CD4-positive, alpha-beta T cell treated with Interleukin-2 at 100 ng/mL for 4 hours (primary cell): Measurements from ENCODE around the gene TEX53.

Source experiments
- DNase-seq: peaks from one replicate; pipeline ENCODE4 v3.0.0-alpha.2; 2020; ENCODE audit warnings: low spot score

TEX53 gene

DNA sequence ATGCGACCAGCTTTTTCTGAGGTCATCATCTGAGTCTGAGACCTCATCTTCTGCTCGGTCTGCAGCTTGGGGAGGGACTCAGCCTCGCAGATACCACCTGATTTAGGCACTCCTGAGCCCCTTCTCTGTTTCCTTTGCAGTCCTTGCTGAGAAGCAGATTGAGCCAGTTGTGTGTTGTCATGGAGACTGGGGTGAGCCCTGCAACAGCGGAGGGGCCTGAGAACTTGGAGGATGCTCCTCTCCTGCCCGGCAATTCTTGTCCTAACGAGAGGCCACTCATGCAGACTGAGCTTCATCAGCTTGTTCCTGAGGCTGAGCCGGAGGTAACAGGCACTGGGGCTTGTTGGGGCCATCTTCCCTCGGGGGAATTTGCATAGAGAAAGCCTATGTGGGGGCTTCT is 19.2 kb downstream of the TEX53 start:
- no peak for DNase-seq

DNA sequence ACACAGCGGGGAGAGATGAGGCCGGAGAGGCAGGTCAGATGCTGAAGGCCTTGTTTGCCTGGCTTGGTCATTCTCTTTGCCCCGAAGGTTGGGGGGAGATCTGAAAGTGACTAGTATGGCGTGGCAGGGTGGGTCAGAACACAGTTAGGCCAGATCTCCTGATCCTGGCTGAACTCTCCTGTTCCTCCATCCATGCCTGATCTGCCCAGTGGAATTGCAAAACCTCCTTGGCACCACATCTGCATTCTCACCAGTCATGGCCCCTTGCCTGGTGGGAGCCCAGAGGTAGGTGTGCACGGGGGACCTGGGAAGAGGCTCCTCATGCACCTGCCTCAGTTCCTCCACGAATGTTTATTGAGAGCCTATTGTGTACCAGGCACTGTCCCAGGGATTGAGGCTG is 23.2 kb downstream of the TEX53 start:
- DNase-seq, result no peak

DNA sequence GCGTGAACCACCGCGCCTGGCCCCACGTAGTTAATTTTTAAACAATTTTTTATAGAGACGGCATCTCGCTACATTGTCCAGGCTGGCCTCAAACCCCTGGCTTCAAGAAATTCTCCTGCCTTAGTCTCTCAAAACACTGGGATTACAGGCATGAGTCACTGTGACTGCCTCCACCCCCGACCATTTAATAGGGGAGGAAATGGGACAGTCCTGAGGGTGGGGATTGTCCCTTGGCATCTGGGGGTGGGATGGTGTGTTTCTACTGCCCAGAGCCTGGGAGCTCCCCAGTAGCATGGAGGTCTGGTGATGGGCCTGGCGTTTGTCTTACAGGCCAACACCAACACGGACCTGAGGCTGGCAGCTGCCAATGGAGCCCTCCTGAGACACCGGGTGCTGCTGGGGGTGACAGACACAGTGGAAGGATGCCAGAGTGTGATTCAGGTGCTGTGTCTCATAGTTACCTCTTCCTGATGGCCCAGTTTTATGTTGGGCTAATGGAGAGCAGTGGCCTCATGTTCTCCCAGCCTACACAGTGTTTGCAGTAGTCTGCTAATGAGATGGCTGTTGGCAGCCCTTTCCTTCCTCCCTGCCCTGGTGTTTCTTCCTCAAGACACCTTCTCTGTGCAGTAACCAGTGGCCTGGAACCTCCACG is 24.0 kb downstream of the TEX53 start:
- no peak for DNase-seq

DNA sequence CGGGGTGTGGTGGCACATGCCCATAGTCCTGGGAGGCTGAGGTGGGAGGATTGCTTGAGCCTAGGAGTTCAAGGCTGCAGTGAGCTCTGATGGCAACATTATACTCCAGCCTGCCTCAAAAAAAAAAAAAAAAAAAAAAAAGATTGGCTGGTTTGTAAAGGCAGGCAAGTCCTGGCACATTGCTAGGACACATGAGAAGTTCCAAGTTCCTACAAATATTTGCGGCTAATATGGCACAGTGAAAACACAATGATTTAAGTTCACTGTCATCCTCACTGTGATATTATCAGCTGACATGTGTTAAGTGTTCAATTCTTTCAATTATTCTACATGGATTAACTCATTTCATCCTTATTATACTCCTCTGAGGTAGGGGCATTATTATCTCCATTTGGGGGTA is 26.4 kb downstream of the TEX53 start:
- no peak for DNase-seq

DNA sequence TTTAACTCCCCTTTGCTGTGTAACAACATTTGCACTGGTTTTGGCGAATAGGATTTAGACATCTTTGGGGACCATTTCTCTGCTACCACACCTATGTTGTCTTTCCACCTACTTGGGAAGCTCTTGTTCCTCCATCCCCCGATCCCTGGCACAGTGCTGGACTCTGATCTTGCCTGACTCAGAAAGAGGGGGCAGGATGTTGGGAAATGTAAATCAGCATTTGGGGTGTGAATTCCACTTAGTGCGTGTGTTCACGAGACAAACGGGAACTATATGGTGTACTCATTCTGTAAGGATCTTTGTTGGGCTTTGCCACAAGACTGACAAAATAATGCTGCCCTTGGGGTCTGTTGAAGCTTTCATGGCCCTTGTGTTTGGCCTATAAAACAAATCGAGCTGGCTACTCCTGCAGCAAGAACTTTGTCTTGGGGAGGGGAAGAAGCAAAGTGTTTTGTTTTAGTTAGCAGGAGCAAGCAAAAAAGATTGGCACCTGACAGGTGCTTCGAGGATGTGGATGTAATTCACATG is 28.0 kb downstream of the TEX53 start:
- no peak for DNase-seq

DNA sequence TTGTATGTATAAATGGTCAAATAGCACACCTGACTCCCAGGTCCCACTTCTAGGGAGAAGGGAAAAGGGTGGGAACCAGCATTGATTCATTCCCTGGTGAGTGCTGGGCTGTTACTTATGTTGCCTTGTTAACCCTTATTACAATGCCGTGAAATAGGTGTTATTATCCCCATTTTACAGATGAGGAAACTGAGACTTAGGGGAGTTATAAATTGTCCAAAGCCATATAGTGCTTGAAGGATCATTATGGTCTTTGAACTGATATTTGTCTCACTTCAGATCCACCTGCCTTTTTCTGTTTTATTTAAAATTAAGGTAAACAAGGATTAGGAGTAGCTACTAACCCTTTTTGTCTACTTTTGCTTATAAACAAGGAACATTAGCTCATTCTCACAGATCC is 30.1 kb downstream of the TEX53 start:
- no peak for DNase-seq

DNA sequence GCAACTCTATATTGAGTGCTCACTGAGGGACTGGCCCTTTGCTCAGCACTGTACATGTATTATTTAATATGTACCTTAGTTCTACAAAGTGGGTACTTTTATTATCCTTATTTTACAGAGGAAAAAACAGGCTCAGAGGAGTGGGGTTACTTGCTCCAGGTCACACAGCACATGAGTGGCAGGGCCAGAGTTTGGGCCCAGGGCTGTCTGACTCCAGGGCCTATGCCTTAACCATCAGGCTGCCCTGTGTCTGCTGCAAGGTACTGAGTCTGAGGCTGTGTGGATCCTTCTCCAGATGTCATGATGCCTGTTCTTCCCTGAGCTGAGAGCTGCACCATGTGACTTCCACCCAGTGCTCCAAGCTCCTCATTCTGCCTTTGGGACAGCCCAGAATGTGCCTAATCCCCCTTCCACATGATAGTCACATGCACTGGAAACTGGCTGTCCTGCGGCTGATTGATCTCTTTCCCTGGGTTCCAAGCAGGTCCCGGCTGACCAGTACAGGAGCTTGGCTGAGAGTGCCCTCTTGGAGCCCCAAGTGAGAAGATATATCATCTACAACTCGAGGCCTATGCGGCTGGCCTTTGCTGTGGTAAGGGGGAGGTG is 31.1 kb downstream of the TEX53 start:
- DNase-seq, result no peak

DNA sequence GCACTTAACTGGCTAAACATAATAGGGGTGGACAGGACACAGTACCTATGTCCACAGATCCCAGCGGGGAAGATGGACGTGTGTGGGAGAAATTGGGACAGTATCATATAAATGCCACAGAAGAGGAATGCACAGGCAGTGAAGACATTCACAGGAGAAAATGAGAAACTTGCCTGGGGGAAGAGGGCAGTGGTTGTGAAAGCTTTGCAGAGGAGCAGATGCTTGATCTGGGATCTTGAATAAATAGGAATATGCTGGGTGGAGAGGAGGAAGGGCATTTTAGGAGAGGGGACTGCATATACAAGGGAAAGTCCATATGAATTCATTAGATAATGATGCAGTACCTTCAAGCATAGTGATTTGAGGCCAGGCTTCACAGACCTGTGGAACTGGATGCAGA is 32.9 kb downstream of the TEX53 start:
- DNase-seq, result no peak

DNA sequence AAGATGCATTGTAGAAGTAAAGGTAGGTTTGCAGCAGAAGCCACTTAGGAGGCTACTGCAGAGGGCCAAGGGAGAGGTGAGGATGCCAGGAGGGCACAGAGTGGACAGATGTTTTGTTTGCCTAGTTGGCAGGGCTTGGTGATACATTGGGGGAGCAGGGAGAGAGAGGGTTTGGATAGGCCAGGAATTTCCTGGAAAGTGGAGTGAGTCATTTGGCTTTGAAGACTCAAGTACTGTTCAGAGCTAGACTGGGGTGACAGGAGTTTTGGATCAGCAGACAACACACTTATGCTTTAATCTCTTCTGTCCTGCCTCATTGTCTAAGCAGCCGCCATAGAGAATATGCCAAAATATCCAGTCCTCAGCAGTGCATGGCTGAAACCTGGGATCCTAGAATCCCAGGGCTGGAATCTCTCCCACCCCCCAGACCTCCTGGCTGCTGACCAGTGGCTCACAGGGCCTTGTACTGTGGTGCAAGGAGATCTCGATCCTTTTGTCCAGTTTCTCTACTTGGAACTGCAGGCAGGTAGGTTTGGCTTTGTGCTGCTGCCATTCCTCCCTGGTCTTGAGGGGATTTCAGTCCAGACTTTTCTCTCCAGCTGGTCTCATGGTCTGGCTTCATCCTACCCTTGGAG is 35.5 kb downstream of the TEX53 start:
- DNase-seq, result no peak

DNA sequence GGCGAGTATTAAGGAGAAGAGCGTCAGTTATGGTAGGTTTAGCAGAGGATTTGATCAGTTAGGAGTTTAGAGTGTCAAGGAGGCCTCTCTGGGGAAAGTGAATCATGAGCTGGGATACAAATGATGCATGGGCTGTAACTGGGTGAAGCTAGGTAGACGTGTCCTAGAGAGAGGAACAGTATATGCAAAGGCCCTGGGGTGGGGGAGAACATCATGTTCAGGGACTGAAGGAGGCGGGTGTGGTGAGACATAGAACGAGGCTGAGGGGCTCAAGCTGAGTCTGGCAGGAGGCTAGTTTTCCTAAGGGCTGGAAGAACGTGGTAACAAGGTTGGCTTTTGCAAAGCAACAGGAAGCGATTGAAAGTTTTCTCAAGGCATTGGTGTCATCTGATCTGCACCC is 36.0 kb downstream of the TEX53 start:
- DNase-seq, result no peak

DNA sequence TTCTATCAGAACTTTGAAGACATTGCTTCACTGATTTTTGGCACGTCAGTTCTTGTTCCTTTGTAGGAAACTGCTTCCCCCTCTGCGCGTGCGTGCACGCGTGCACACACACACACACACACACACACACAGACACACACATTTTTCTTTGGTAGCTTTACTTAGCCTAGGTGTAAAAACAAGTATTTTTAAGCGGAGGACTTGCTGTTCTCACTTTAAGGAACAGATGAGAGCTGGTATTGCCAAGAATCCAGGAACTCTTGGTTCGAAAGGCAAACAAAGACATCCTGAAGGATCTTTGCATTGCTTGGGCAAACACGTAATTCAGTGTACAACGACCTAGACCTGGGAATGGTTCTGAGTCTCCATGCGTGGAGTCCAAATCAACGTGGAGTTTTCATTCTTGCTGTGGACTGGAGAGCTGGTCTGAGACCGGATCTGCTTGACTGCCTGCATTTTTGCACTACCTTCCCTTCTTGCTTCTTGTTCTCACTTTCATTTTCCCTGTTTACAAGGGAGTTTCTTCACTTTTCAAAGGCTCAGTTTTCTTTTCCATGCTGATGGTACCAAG is 38.3 kb downstream of the TEX53 start:
- no peak for DNase-seq

DNA sequence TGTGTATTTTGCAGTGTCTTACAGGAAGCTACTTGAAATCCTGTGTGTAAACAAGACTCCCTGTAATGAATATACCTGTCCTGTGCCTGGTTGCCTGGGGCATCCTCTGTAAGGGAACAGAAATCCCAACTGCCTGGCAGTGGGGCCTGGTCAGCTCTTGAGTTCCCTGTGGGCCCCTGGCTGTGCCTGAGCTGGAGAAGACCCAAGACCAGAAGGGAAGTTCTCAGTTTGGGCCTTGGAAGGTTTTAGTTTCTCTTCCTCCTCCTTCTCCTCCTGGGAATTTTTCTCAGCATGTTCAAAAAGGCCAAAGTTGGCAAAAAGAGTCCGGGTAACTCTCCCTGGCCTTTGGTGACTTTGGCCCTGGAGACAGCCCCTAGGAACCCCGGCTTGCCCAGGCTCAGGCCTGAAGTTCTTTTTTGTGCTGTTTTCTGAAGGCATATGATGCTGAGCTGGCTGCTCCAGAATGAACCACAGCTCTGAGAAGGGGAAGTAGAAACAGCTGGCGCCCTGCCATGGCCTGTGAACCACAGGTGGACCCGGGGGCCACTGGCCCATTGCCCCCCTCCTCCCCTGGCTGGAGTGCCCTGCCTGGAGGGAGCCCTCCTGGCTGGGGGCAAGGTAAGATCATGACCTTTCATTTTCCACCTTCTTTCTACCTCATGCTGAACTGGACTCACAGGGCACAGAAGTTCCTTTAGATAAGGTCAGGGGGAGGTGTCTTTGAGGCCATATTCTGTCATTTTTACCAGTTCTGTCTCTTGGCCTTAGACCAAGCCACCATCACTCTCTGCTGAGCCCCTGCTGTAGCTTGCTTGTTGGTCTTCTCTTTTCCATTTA is 40.7 kb downstream of the TEX53 start:
- DNase-seq, result no peak

DNA sequence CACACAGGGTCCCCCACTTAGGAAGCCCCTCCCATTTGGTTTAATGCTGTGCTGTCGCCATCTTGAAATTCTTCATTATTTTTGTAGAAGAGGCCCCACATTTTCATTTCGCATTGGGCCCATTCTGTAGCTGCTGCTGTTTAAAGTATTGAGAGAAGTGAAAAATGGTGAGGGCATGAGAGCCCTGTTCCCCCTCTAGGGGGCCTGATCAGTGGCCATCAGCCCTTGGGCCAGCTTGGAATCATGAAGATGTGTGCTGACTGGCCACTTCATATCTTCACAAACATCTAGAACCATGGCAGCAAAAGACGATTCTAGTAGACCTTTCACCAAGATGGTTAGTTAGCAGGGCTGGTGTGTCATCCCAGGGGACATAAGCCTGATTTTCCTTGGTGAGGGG is 43.2 kb downstream of the TEX53 start:
- DNase-seq, result no peak

DNA sequence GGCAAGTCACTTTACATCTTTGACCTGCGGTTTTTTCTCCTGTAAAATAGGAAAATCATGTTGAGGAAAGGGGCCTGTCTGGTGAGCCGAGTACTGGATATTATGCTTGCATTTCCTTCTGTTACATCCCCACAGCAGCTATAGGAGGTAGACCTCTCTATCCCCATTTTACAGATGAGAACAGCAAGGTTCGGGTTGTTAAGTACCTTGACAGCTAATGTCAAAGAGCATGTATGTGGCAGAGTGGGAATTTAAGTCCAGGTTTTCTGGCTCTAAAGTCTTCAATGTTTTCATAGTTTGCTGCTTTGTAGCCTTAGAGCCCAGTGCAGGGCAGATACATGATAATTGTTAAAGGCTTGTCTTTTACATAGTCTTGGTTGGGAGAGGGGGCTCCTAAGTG is 43.7 kb downstream of the TEX53 start:
- DNase-seq, result no peak

DNA sequence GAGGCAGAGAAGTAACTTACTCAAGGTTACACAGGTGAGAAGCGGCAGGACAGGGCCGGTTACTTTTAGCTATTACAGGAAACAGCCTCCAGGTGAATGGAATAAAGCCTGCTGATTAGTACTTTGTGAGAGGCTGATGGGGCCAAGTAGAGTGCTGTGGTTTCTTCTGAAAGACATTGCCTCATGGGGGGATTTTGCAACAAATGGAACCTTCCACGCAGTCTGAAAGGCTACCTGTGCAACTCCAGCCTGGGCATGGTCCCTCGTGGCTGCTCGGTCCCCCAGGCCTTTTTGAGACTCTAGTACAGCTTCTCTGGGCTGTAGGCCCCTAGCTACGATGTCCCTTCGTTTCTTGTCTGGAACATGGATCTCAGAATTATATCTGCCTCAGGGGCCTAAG is 44.5 kb downstream of the TEX53 start:
- no peak for DNase-seq

DNA sequence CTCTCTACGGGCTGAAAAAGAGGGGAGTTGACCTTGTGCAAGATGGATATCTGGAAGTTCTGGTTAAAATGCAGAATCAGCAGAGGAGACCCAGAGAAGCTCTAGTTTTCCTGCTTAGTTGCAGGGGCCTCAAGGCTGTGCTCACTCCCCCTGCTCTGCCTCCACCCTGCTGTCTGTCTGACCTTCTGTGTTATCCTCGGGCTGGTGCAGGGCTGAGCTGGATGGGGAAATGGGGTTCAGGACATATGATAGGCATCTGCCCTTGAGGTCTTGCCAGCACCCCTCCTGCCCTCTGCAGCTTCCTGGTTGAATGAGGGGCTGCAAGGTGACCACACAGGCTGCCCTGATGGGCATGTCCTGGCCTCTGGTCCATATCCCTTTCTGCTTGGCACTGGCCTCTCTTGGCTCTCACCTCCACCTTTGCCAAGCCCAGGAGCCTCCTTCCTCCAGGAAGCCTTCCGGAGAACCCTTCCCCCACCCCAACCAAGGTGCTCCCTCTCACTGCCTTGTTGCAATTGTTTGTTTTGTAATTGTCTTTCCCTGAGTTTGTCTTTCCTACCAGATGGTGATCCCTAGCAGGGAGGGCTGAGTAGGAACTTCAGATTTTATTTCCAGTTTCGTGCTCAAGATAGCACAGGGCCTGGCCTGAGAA is 45.2 kb downstream of the TEX53 start:
- no peak for DNase-seq

DNA sequence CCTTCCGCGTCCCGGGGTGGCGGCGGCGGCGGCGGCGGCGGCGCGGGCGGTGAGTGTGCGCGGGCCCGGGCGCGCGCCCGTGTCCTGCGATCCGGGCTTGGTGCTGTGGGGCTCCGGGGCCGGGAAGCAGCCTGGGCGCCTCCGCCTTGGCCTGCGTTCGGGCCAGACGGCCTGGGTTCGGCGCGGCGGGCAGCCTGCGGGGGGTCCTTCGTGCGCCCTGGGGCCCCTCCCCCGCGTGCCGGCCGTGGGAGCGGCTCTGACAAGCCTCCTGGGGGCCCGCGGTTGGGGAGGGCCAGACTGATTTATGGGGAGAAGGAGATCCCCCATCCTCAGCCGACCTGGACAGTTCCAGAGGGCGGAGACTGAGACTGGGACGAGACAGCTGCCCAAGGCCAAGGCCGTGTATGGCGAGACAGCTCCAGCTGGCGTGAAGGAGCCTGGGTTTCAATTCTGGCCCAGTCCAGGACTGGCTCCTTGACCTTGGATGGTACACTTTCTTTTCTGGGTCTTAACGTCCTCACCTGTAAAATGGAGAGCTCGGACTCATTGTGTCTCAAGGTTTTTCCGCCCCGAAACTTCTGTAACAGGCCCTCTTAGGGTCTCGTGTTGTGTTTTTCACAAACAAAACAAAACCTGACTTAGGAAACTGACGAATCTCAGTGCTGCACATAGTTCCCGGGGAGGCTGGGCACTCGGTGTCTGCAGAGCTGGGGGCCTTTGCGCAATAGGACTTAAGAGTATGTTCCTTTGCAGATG is 45.9 kb downstream of the TEX53 start:
- DNase-seq, result peak; percentile 29

DNA sequence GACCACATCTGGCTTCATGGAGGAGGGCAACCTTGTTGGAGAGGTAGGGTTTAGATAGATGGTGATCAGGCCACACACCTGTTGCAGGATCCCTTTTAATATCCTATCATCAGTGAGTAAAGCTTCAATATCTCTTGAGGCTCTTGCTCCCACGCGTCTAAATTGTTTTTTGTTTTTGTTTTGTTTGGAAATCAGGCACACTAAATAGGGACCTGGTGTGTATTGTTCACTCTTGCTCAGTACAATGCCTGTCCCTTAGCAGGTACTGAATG is 49.1 kb downstream of the TEX53 start:
- no peak for DNase-seq

DNA sequence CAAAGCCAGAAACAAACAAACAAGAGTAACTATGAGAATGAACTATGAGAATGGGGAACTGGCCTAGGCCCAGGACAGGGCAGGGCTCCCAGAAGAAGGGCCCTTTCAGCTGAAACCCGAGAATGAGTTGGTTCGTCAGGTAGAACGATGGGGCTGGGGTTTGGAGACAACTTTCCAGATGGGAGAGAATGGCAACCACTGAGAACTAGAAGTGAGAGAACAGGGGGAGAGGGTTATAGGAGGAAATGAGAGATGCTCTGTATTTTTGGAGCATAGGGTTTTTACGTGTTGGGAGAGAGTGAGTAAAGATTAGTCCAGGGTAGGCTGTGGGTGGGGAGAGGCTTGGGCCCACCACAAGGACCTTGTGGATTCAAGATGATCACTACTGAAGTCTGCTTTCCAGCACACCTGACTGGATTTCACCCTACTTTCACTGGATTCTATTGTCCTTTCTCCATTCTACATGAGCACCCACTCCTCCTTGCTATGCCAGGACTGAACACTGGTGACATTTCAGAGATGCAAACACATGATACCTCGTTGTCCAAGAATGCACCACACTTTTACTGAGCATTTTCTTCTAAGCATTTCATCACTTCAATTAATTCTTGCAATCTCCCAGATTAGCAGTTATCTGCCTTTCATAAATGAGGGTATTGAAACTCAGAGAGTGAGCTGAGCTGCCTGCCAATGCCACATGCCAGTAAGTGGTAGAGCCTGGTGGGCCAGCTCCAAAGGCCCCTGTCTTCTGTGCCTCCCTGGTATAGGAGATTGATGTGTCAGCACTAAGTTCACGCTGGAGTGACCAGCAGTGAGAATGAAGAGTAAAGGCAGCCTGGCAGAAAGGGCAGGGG is 49.7 kb downstream of the TEX53 start:
- DNase-seq, result no peak

DNA sequence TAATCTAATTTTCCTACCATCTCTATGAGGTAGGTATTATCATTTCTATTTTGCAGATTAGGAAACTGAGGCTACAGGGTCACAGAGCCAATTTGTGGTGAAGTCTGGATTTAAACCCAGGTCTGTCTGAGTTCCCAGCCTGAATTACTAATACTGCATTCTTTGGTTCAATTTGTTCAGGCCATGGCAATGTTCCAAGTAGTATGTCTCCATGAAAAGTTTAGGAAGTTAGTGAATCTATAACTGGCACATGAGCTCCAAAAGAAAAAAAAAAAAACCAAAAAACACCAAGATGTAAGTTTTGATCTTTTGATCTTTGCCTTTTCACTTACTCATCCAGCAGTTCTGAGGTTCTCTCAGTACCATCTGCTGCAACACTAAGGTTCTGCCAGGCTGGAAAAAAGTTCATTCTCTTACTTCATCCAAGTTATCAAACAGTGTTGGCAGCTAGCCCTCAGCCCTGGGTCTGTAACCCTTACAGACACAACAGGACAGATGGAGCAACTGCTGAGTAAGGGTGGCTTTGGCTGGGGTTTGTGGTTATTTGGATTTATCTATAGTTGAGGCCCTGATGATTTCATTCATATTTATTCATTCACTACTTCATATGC is 50.9 kb downstream of the TEX53 start:
- no peak for DNase-seq
